GM19351 (cell line): ENCODE data around the gene KIFC1.
"Not testable (repeated sequence)": the region's sequence is repeated elsewhere in the genome, so short reads cannot be mapped to it uniquely, and the experiment has no call there.

Experiments used
- ATAC-seq: cut with Tn5 transposase; IDR thresholded peaks from one replicate; pipeline ENCODE4 v1.9.1; 2021; ENCODE audit warnings: mild to moderate bottlenecking, moderate library complexity; ENCODE audit not compliant: unreplicated experiment

Gene KIFC1, protein sequence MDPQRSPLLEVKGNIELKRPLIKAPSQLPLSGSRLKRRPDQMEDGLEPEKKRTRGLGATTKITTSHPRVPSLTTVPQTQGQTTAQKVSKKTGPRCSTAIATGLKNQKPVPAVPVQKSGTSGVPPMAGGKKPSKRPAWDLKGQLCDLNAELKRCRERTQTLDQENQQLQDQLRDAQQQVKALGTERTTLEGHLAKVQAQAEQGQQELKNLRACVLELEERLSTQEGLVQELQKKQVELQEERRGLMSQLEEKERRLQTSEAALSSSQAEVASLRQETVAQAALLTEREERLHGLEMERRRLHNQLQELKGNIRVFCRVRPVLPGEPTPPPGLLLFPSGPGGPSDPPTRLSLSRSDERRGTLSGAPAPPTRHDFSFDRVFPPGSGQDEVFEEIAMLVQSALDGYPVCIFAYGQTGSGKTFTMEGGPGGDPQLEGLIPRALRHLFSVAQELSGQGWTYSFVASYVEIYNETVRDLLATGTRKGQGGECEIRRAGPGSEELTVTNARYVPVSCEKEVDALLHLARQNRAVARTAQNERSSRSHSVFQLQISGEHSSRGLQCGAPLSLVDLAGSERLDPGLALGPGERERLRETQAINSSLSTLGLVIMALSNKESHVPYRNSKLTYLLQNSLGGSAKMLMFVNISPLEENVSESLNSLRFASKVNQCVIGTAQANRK

DNA sequence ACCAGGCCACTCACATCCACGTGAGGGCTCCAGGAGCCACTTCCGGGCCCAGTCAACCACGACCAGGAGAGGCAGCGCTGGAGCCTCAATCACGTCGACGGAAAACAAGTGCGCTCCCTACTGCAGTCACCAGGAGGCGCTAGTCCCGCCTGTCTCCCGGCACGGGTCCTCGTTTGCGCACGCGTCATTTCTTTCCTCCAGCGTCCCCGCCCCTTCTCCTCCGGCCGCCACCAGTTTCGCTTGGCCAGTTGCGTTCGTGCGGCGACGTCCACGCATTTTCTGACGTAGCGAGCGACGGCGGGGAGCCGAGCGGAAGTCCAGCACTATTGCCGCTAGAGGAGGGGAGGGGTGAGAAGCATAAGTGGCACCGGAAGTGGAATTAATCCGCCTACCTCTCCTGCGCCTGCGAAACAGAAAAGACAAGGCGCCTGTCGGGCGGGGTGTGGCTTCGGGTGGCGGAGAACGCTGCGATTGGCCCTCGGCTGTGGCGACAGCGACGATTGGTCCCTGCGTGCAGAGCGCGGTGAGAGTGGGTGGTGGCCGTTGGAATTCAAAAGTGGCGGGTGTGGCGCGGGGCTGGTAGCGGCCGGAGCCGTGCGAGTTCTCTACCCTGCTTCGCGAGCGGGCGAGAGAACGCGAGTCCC lies at the start of gene KIFC1:
TSS of gene KIFC1 (plus strand) at position 546 of the 644 bp plus-strand sequence. CDS start 163 bp downstream, outside the sequence.
- ATAC-seq: peak; percentile 86

- ATAC-seq: not testable (repeated sequence)
These were observed 48.0 kb upstream of the KIFC1 start for GRCh38 chr6:33343606-33343952.

DNA sequence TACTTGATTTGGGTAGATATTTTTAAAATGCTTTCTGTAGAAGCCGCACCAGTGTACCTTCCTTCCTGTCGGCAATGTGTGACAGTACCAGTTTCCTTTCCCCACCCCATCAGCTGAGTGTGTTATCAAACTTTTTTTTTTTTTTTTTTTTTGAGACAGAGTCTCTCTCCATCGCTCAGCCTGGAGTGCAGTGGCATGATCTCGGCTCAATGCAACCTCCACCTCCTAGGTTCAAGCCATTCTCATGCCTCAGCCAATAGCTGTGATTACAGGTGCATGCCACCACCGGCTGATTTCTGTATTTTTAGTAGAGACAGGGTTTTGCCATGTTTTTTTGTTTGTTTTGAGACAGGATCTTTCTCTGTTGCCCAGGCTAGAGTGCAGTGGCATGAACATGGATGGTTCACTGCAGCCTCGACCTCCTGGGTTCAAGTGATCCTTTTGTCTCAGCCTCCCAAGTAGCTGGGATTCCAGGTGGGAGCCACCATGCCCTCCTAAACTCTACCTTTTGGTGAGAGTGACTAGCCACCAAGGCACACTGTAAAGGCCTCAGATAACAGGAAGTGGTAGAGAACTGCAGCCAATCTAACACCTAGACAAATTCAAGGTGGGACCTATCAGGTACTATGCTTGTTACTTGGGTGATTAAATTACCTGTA lies 47.5 kb upstream of the KIFC1 start:
- no peak for ATAC-seq

DNA sequence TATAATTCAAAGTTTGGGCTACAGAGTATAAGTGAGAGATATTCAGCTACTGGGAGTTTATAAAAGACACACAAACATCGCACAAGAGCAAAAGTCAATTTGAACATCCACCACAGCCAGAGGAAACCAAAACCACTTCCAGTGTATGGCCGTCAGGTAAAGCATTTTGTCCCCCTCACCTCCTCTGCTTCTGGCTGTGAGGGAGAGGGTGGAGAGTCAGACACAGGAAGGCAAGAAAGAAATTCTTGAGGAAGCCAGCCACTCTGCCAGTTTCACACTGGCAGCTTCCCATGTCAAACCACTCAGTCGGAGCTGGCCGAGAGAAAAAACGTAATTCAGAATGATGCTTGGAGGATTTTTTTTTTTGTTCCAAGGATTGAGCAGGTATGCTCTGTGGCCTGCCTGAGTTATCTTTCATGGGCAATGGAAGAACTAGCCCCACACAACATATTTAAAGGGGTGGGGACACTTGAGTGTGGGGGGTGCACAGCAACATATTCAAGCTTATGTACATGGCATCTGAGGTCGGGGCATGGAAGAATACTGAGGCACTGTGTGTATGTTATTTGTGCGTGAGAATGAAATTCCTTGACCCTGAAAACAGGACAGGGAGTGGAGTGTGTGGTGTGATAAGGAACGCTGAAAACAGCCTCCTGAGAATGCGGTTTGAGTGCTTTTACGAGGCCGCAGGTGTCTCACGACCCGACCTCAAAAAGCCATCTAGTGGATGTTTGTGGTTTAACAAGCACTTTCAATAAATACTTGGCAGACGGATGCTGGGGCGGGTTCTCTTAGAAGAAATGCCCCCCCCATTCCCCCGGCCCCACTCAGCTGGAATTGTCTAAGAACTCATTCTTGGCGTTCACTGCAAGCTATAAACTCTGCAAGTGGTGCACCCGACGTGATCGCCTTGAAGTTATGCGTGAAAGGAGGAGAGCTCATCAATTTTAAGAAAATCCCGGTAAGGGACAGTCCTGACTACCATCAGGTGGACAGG lies 46.6 kb upstream of the KIFC1 start:
- ATAC-seq: no peak

DNA sequence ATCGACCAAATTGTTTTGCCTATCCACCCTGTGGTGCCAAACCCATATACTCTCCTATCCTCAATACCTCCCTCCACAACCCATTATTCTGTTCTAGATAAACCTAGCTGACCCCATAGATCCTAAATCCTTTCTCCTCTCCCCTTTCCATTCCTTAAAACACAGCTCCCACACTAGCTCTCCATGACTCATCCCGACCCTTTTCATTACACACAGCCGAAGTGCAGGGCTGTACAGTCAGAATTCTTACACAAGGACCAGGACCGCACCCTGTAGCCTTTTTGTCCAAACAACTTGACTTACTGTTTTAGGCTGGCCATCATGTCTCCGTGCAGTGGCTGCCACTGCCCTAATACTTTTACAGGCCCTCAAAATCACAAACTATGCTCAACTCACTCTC lies 44.7 kb upstream of the KIFC1 start:
- ATAC-seq: not testable (repeated sequence)

DNA sequence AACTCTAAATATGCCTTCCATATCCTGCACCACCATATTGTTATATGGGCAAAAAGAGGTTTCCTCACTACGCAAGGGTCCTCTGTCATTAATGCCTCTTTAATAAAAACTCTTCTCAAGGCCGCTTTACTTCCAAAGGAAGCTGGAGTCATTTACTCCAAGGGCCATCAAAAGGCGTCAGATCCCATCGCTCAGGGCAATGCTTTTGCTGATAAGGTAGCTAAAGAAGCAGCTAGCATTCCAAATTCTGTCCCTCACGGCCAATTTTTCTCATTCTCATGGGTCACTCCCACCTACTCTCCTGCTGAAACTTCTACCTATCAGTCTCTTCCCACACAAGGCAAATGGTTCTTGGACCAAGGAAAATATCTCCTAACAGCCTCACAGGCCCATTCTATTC lies 43.8 kb upstream of the KIFC1 start:
- ATAC-seq: no peak

- not testable (repeated sequence) for ATAC-seq
These were observed 35.8 kb upstream of the KIFC1 start for GRCh38 chr6:33355860-33356259.

GRCh38 chr6:33356295-33356694 lies 35.3 kb upstream of the KIFC1 start:
- no peak for ATAC-seq

- not testable (repeated sequence) for ATAC-seq
These were observed 34.3 kb upstream of the KIFC1 start for GRCh38 chr6:33357160-33357871.

DNA sequence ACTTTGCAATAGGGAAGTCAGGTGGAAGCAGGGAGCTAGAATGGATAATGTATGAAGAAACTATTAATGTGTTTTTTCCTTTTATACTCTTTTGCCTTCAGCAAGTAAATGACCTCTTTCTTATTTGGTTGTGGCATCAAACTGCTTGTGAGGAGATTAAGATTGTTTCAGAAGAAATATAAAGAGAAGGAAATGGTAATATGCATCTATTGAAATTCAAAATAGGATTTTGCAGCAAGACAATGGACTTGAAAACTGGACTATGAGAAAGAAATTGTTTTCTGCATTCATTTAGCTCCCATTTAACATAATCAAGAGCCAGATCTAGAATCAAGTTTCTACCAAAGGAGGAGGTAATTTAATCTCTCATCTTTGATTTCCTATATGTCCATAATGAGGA lies 32.3 kb upstream of the KIFC1 start:
- no peak for ATAC-seq

GRCh38 chr6:33363486-33363885 lies 28.1 kb upstream of the KIFC1 start:
- not testable (repeated sequence) for ATAC-seq

- not testable (repeated sequence) for ATAC-seq
These were observed 27.0 kb upstream of the KIFC1 start for GRCh38 chr6:33364475-33365205.

GRCh38 chr6:33365206-33365971 lies 26.2 kb upstream of the KIFC1 start:
- not testable (repeated sequence) for ATAC-seq

DNA sequence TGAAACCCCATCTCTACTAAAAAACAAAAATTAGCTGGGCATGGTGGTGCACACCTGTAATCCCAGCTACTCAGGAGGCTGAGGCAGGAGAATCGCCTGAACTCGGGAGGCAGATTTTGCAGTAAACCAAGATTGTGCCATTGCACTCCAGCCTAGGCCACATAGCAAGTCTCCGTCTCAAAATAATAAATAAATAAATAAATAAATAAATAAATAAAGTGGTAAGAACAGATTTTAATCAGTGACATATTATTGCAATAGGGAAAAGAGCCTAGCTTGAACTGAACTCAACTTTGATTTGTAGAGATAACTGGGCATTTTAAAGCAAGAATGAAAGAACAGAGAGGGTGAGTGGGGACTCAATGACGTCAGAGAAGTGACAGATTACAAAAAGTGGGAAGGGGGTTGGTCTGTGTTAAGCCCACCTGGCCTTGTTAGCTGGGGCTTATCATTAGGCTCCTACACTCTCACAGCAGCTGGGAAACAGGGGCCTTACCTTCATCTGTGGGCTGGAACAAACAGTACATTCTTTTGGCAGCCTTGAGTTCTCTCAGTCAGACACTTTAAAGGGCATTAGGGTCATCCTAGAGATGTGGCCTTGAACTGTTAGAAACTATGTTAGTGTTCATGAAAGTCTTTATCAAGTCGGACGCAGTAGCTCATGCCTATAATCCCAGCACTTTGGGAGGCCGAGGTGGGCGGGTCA lies 24.5 kb upstream of the KIFC1 start:
- ATAC-seq: no peak

DNA sequence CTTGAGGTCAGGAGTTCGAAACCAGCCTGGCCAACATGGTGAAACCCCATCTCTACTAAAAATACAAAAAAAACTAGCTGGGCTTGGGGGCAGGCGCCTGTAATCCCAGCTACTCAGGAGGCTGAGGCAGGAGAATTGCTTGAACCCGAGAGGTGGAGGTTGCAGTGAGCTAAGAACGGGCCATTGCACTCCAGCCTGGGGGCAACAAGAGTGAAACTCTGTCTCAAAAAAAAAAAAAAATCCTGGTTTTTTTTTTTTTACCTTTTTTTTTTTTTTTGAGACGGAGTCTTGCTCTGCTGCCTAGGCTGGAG lies 24.0 kb upstream of the KIFC1 start:
- ATAC-seq: not testable (repeated sequence)

DNA sequence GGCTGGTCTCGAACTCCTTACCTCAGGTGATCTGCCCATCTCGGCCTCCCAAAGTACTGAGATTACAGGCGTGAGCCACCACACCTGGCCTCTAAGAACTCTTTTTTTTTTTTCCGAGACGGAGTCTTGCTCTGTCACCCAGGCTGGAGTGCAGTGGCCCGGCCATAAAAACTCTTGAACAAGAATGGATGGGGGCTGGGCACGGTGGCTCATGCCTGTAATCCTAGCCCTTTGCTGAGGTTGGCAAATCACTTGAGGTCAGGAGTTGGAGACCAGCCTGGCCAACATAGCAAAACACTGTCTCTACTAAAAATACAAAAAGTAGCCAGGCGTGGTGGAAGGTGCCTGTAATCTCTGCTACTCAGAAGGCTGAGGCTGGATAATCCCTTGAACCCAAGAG lies 19.7 kb upstream of the KIFC1 start:
- ATAC-seq: not testable (repeated sequence)

GRCh38 chr6:33372526-33373123 lies 19.0 kb upstream of the KIFC1 start:
- no peak for ATAC-seq
